RPMI7951 (cell line): ENCODE results near the gene MPDU1. TPM values are rescaled to one million over a fixed set of nuclear protein-coding genes. Genes with fewer than 3 reads are reported as not detected.
"Not testable (repeated sequence)": the region's sequence is repeated elsewhere in the genome, so short reads cannot be mapped to it uniquely, and the experiment has no call there.

Source experiments
- DNase-seq: peaks from one replicate; pipeline ENCODE4 v3.0.0-alpha.2; 2012; ENCODE audit warnings: low read depth
- total RNA-seq: library from RNA; depleted of rRNA; stranded (reverse); fragments of >200 nt; shearing (Covaris generic); gene quantifications from 2 replicates; pipeline ENCODE4 v1.2.3, GENCODE V29; 2014

The MPDU1 gene
- total RNA-seq, 1 experiment from 2014 or later, result 166 TPM

- peak; percentile 46 for DNase-seq
These were observed 2.8 kb upstream of the MPDU1 start for GRCh38 chr17:7580604-7581575.

DNA sequence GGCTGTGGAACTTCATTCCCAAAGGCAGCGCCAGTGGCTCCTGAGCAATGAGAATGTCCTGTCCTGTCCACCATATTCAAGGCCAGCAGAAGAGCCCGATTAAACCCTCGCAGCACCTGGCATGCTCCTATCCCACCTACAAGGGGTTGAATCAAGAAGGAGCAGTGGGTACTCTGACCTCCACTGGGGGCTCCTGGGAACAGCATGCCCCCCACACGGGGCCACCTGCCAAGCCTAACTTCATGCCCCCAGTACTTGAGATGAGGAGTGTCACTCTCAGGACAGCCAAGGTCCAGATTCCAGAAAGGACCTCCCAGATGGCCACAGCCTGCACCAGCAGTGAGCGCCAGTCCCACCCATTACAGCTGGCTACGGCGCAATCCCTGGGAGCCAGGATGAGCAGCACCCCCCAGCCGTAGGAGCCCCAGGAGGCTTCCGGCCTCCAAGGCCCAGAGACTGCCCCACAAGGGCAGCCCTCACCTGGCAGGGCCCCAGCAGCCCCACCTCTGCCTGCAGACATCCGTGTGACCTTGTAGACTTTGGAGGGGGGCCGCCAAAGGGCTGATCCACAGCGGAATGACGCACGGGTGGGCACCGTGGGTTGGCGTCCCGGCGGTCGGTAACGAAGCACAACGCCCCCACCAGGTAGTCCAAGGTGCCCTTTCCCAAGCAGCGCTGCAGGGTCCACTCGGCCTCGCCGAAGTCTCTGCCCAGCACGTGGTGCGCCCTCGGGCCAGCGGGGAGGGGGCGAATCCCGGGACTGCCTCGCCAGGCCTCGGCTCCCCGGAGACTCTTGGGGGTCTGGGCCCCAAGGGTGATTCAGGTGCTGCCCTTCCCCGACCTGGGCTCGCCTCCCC, 1.0 kb upstream of the MPDU1 start:
- no peak for DNase-seq

DNA sequence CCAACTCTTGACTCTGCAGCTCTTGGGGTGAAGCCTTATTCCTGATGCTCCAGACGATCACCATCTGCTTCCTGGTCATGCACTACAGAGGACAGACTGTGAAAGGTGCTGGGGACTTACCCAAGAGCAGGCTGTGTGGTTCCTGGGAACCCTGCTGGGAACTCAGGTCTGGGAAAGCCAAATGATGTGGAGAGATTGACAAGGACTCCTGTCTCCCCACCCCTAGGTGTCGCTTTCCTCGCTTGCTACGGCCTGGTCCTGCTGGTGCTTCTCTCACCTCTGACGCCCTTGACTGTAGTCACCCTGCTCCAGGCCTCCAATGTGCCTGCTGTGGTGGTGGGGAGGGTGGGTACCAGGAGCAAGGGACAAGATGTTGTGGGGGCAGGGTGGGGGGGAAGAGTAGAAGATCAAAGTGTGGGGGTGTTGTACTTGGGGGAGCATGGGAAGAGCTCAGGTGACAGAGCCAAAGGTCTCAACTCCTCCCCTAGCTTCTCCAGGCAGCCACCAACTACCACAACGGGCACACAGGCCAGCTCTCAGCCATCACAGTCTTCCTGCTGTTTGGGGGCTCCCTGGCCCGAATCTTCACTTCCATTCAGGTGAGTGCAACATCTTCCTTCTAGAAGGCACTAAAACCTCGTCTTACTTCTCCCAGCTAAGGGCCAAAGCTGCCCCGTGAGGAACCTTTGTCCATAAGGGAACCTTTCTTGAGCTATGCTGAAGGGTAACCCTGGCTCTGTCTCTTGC, 3.2 kb downstream of the MPDU1 start:
- DNase-seq, result no peak

DNA sequence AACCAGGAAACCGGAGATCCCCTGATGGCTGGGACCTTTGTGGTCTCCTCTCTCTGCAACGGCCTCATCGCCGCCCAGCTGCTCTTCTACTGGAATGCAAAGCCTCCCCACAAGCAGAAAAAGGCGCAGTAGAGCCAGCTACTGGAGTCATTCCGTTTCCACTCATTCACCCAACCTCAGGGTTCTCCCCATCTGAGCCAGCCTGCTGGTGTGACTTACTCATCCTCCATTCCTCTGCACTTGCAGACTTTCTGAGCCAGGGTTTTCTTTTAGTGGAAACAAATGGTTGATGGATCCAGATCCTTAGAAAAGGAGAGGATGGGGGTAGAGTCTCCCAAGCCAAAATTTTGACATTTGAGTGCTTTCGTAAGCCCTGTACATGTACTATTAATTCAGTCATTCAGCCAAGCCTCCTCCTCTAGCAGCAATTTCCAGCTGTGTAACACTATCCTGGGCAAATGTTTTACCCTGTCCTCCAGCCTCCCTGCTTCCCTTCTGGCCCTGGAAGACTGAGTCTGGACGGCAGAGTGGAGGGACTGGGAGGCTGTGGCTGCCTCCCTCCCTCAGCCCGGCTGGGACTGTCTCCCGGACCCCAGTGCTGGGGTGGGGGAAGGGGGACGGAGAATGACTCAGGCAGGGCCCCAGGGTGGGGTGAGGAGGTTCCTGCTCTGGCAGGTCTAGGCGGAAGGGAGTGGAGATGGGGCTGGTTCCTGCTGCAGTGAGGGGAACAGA, 3.9 kb downstream of the MPDU1 start:
- peak; percentile 94 for DNase-seq

DNA sequence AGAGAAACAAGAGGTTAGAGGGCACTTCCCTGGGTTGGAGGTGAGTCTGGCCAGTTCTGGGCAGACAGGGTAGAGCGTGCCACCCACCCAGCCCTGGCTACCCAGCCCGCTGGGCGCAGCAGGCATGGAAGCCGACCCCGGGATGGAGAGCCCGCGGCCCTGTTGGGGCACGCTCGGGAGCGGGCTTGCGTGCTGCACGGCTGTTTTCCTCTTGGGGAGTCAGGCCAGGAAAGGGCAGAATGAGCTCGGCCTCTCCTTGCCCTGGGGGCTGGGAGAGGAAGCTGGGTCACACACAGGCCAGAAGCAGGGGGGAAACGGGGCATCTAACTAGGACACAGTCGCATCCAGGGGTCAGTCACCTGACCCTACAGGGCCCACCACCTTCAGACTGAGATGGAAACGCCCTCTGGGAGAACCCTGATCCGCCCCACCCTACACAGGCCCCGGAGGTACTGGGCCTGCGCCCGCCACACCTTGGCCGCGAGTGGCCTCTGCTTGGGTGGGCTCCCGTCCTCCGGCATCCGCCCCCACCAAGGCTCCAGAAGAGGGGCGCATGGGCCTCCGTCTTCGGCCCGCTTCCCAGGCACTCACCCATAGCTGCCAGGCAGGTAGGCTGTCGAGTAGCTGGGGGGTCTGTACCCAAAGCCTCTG, 5.0 kb downstream of the MPDU1 start:
- peak; percentile 58 for DNase-seq

DNA sequence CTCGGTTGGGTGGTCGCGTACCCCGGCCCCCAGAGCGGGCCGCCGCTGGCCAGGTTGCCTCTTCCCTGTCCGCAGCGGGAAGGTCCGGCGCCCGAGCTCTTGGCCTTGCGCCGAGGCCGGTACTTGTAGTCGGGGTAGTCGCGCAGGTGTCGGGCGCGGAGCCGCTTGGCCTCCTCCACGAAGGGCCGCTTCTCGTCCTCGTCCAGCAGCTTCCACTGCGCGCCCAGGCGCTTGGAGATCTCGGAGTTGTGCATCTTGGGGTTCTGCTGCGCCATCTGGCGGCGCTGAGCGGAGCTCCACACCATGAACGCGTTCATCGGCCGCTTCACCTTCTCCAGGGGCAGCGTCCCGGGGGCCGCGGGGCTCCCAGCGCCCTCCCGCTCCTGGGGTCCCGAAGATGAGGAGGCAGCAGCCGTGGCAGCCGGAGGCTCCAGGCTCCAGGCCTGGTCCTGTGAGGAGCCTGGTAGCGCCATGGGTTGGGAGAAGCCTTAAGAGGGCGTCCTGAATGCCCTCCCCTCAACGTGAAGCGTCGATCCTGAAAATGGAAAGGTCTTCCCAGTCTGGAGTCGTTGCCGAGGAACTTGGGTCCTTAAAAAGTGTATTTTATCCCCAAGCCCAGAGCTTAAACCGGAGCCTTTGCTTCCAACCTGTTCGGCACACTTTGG, 5.7 kb downstream of the MPDU1 start:
- no peak for DNase-seq

- DNase-seq, result peak; percentile 78
These were observed 6.4 kb downstream of the MPDU1 start, which contains the start of gene SOX15 for GRCh38 chr17:7589891-7590691. SOX15 (minus strand) TSS chr17:7590094; CDS start chr17:7589676, 418 bp downstream.

DNA sequence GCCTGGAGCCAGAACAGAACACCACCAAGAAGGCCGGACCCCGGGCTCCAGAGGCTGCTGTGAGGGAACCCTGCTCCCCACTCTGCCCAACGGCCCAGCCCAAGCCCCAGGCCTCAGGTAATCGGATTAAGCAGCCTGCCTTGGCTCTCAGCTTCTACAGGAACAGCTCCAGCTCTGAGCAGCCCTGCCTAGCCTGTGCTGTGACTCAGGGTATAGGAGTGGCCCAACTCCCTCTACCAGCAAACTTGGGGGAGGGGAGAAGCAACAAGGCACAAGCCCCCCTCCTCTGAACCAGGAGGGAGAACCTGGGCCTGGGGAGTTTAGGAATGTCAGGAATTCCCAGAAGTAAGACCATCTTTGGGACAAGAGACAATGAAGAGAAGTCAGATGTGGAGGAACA, 7.1 kb downstream of the MPDU1 start:
- peak; percentile 57 for DNase-seq

DNA sequence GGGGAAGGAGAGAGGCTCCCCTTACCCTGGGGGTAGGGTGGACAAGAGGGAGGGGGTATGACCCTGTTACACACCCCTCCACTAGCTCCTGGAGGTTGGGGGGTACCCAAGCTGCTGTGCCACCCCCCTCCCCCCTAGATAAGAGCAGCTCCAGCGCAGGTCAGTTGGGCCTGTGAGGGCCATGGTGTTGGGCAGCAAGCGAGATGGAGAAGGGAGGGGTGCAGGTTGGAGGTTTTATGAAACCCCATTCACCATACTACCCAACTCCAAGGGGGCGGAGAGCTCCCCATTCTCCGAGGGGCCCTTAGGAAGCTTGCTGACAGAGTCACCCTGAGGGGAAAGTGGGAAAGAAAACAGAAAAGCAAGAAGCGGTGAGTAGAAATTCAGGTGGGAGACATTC, 7.9 kb downstream of the MPDU1 start:
- no peak for DNase-seq

DNA sequence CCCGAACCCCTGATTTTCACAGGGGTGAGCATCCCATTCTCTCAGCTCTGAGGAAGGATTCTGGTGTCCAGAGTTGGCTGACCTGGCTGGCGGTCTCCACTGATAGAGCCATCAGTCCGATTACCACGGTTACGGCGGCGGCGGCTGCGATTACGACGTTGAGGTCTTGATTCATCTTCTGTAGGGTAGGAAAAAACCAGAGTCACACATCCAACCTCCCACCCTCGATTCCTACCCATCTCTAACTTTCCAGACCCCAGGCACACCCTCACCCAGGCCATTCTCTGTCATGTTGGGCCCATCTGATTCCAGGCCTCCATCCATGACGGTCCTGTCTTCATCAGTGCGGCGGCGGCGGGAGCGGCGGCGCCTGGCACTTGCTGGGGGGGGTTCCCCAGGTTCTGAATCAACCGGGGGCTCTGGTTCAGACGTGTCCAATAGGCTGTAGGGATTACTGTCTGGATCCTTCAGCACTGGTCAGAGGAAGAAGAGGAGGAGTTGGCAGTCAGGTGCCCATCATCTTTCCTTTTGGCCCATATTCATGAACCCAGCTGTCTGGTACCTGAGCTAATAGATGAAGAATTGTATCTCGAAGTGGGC, 8.9 kb downstream of the MPDU1 start:
- no peak for DNase-seq

DNA sequence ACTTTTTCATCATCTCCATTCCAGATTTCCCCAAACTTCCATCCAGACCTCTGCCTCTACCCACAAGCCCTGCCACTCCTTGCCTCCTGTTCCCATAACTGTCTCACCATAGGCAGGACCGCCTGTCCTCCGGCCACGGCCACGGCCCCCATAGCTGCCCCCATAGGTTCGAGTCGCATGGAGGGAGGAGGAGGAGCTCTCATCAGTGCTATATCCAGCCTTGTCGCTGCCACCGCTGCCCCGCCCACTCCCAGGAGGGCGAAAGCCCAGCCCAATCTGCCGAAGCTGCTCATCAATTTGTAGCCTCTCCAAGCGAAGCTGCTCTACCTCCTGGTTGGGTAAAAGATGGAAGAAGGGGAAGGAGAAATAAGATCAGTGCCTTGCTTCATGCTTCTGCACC, 9.6 kb downstream of the MPDU1 start:
- no peak for DNase-seq

DNA sequence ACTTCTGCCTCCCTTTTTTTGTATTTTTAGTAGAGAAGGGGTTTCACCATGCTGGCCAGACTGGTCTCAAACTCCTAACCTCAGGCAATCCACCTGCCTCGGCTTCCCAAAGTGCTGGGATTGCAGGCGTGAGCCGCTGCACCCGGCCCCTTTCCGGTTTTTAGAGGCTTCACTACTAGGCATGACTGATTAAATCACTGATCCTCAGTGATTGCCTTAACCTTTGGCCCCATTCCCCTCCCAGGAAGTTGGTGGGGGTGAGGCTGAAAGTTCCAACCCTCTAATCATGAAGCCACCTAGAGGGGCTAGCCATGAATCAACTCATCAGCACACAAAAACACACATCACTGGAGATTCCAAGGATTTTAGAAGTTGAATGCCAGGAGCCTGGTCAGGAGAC, 13.9 kb downstream of the MPDU1 start:
- DNase-seq, result not testable (repeated sequence)

DNA sequence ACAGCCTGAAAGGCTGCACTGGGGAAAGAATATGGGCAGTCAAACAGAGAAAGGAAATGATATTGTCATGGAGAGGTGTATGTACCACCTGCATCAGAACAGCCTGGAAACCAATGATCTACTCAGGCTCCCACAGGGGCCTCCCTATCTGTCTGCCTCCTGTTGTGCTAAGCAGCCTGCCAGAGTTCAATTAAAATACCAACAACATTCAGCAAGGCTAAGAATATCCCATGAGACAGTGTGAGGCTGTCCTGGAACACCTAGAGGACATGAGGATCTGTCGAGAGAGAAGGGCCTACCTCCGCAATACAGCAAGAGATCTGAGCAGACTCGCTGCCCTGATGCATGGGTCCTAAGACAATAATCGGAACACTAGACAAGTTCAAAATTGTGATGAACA, 22.6 kb downstream of the MPDU1 start:
- DNase-seq, result no peak

DNA sequence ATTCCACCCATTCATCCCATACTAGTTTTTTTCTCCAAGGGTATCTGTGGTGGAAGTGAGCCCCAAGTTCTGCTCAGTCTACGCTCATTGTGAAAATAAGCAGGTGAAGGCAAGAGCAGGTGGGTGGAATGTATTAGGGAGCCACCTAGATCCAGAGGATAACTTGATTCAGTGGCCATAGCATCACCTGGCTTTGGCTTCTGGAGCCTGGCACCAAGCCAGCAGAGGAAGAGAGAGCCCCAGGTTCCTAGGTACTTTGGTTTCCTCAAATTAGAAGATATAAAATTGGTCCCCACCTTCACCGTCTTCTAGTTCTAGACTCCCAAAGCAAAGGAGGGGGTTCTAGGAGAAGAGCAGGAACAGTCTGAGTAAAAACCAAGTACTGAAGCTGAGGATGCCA, 27.0 kb downstream of the MPDU1 start:
- no peak for DNase-seq

DNA sequence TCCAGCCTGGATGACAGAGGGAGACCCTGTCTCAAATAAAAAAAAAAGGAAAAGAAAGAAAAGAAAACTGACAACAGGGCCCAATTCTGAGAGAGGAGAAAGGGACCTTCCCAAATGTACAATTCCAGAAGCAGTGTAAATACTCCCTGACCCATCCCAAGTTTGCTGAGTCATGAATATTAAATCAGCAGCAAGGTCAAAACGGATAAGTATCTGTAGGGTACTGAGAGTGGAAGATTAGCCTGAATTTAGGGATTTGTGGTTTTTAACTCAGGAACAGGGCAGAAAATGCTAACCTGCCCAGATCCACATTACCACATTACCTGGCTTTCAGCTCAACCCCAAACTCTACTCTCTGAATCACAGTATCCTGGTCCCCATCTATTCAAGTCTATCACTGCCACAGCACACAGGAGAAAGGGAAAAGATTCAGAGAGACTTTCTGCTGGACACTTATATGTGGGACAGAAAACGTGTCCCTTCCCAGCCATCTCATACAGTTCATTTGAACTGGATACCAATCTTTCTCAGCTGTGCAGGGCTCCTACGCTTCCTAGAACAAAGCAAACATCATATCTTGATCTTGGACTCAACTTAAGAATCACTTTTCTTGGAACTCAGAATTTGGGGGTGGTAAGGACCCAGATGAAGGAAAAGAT, 28.1 kb downstream of the MPDU1 start:
- DNase-seq, result no peak

DNA sequence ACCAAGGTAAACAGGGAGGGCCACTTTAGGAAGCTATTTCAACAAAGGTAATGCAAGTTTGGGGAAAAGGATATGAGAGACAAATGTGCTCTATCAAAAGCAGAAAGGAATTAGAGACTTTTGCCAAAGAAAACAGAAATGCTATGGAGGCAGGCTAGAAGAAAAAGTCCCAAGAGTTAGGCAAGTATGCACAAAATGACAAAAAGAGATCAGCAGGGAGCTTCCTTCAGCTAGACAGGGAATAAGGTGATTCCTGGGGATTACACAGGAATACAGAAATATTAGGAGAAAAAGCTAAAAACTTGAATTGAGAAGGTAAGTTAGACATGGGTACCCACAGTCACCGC, 28.6 kb downstream of the MPDU1 start:
- no peak for DNase-seq

- peak; percentile 53 for DNase-seq
These were observed 30.2 kb downstream of the MPDU1 start for GRCh38 chr17:7613769-7614424.
